Measurements from ENCODE around the gene ZNF69. TPM values are rescaled to one million over a fixed set of nuclear protein-coding genes. Genes with fewer than 3 reads are reported as not detected.

ZNF69 gene
- total RNA-seq (2022; extraction: Qiagen RNA extraction) = not detected in 5 replicates

DNA sequence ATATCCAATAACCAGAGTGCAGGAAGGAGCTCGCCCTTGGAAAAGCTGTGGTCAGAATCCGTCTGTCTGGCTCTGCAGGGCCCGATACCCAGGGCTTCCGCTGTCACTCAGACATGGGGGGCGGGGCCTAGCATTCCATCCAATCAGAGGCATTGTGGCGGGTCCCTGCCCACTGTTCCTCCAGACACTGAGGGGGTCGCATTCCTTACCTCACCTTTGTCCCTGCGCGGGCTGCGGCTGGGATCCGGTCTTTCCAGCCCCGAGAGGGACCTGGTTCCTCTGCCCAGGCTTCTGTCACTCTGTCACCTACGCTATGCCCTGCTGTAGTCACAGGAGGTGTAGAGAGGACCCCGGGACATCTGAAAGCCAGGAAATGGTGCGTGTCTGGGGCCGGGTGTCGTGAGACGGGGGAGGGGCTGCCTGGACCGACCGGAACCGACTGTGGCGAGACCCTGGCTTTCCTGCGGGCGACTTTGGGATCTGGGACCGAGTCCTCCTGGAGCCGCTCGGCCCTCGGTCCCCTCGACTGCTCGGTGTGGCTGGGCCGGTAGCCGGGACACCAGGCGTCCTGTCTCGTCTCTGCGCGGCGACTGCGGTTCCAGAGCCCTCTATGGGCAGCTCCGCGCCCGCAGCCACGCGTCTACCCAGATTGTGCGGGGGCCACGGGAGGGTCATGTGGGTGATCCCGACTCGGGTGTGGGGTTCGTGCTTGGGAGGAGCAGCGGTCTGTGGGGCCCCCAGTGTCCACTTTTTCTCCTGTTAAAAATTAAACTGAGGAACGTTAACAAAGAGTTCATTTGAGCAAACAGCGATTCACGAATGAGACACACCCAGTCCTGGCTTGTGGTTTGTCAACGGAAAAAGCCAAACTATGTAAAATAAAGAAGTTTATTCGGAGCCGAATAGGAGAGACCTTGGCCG, at the start of gene ZNF69:
ZNF69 (plus strand) TSS at position 172 of the 921 bp plus-strand sequence; CDS start at position 314, 142 bp downstream.

DNA sequence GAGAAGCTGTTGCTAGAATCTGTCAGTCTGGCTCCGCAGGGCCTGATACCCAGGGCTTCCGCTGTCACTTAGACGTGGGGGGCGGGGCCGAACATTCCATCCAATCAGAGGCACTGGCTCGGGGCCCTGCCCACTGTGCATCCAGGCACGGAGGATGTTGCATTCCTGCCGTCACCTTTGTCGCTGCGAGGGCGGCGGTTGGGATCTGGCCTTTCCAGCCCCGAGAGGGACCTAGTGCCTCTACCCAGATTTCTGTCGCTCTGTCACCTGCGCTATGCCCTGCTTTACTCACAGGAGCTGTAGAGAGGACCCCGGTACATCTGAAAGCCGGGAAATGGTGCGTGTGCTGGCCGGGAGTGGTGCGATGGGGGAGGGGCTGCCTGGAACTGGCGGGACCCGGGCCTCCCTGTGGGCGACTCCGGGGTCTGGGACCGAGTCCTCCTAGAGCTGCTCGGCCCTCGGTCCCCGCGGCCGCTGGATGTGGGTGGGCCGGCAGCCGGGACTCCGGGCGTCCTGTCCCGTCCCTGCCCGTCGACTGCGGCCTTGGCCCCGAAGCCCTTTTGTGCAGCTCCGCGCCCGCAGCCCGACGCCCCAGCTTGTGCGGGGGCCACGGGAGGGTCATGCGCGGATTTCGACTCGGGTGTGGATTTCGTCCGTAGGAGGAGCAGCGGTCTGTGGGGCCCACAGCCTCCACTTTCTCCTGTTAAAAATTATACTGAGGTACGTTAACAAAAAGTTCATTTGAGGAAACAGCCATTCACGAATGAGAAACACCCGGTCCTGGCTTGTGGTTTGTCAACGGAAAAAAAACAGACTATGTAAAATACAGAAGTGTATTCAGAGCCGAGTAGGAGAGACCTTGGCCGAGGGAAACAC, 38.8 kb upstream of the ZNF69 start, which contains the start of gene ZNF439:
ZNF439 (plus strand) TSS at position 133 of the 876 bp plus-strand sequence; CDS start at position 275, 142 bp downstream.

DNA sequence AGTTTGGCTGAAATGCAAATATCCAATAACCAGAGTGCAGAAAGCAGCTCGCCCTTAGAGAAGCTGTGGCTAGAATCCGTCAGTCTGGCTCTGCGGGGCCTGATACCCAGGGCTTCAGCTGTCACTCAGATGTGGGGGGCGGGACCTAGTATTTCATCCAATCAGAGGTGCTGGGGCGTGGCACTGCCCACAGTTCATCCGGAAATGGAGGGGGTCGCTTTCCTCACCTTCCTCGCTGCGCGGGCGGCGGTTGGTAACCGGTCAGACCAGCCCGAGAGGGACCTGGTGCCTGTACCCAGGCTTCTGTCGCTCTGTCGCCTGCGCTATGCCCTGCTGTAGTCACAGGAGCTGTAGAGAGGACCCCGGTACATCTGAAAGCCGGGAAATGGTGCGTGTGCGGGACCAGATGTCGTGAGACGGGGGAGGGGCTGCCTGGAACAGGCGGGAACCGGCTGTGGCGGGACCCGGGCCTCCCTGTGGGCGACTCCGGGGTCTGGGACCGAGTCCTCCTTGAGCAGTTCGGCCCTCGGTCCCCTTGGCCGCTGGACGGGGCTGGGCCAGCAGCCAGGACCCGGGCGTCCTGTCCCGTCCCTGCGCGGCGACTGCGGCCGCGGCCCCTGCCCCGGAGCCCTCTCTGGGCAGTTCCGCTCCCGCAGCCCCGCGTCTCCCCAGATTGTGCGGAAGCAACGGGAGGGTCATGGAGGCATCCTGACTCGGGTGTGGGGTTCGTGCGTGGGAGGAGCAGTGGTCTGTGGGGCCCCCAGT, 37.5 kb downstream of the ZNF69 start, which contains the start of gene ZNF700:
ZNF700 (plus strand) TSS at position 222 of the 765 bp plus-strand sequence; CDS start at position 326, 104 bp downstream.

Other genes starting within 250 kb of the ZNF69 start
- gene ZNF823, start 148.8 kb upstream of the ZNF69 start, total RNA-seq (2022; extraction: Qiagen RNA extraction) = 1.6 to 3.4 TPM (median 2.5 TPM) in 5 replicates
- 0.02 TPM in 1 of 5 replicates, not detected in the others for gene ZNF441, start 120.8 kb upstream of the ZNF69 start, total RNA-seq (2022; extraction: Qiagen RNA extraction)
- not detected in 5 replicates for gene ZNF491, start 89.3 kb upstream of the ZNF69 start, total RNA-seq (2022; extraction: Qiagen RNA extraction)
- 0.02 to 0.07 TPM (median 0.03 TPM) in 4 of 5 replicates, not detected in the other for gene ZNF440, start 73.5 kb upstream of the ZNF69 start, total RNA-seq (2022; extraction: Qiagen RNA extraction)
- not detected in 5 replicates for gene ZNF439, start 39.1 kb upstream of the ZNF69 start, total RNA-seq (2022; extraction: Qiagen RNA extraction)
- 0.20 to 0.33 TPM (median 0.29 TPM) in 5 replicates for gene ZNF700, start 37.3 kb downstream of the ZNF69 start, total RNA-seq (2022; extraction: Qiagen RNA extraction)
- not detected in 5 replicates for gene ZNF763, start 77.3 kb downstream of the ZNF69 start, total RNA-seq (2022; extraction: Qiagen RNA extraction)
- gene ZNF433, start 147.9 kb downstream of the ZNF69 start, total RNA-seq (2022; extraction: Qiagen RNA extraction) = not detected in 5 replicates
- gene ZNF878, start 165.2 kb downstream of the ZNF69 start, total RNA-seq (2022; extraction: Qiagen RNA extraction) = not detected in 5 replicates
- gene ZNF844, start 176.9 kb downstream of the ZNF69 start, total RNA-seq (2022; extraction: Qiagen RNA extraction) = not detected in 5 replicates

All from A549 treated with Hydrocortisone at 1 μM for 4 hours (cell line).